Superior temporal gyrus (tissue), 1 donor: ENCODE results near the gene FAM174B.

Source experiments
- DNase-seq: peaks from one replicate; pipeline ENCODE4 v3.0.0-alpha.2; 2016; ENCODE audit errors: extremely low spot score

Gene FAM174B

DNA sequence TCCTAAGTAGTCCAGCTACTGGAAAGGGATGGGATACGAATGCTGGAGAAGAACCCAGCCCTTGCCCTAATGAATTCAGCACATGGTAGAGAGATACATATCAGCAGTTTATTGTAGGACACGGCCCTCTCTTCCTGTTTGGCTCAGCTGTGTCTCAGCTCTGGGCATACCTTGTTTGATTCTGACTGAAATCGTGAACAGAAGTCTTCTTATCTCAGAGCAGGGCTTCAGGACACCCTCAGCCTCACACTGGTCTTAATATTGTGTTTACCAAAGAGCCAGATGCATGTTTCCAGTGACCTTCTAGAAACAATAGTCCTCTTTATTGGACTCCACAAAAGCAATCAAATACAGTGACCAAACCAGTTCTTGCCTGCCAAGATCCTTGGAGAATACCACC, 54.7 kb downstream of the FAM174B start:
- peak; percentile 75 for DNase-seq

DNA sequence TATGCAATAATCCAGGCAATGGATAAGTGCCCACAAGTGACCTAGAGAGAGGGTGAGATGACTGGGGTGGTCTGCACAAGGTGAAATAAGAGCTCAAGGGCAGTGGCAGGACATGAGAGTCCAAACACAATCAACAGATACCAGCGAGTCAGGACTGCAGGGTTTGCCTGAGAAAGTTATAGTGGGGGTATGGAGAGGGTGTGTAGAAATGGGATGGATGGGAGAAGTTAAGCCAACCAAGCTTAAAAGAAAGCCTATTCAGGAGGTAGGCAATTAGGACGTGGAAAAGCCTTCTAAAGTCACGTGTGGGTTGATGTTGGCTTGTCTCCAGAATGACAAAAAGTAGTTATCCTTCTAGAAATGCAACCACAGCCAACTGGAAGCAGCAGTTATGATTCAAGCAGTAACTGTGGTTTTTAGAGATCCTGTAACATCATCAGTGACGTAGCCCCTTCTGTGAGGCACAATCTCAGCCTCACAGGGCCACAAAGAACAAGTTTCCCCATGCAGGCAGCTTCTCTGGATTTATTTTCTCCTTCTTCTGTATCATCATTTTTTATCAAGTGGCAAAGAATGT, 56.1 kb downstream of the FAM174B start:
- DNase-seq: no peak

DNA sequence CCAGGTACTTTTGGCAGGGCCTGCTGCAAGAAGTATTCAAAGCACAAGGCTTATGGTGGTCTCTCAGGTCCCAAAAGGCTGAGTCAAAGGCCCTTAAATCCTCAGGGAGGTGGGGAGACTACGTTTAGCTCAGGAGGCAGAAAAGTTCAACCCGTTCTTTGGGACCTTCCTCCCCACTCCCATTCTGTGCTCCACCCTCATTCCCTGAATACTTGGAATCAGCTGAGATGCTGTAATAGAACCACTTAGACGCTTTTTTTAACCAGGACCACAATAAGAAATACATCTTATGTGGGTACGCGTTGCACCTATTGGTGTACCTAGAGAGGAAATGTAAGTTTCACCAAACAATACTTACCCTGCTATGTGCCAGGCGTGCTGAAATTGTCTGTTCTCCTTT, 58.0 kb downstream of the FAM174B start:
- DNase-seq: no peak

DNA sequence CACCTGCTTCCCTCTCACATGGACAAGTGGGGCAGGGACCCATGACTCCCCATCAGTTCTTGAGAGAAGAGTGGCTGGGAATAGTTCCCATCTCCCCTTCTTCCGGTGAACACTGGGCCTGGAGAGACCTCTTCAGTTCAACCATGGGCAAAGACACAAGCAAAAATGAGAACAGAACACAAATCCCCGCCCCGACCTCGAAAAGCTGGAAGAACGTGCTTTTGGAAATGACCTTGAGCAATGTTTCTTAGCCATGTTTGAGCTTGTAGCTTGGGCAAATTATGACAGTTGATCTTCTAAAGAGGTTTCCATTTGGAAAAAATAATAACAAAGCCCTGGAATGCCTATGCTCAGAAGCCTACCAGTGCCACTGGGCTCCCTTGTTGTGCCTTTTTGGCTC, 59.0 kb downstream of the FAM174B start:
- no peak for DNase-seq

DNA sequence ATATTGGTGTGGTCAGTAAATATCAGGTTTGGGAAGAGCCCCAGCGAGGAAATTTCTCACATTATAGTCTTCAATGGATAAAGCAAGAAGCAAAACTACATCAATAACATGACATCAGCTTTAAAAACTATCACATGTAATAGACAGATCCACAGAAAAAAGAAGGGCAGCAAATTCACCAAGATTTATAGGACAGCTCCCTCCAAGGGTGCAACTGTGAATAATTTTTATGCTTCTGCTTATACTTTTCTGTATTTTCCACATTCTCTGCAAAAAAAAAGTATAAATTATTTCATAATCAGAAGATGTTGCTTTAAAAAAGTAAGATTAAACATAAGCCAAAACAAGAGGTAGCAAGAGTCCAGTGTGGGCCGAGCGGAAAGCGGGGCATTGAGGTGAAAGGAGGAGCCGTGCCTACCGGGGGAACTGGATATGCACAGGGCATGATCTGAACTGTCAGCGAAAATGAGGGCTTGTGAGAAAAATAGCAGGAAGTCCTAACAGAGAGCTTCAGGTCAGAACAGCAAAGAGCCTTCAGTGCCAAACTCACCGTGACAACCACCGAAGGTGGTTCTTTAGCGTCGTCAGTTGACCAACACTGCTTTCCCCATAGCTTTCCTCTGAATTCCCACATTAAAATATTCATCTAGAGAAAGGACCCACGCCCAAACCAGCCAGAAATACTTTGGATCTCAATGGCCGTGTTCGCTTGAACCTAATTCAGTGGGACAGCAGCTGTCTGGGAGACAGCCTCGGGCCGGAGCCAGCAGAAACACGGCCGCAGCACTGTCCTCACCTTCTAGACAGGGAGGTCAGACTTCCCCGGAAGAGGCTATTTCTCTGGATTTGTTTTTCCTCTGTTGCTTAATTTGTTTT, 59.8 kb downstream of the FAM174B start:
- DNase-seq: no peak

DNA sequence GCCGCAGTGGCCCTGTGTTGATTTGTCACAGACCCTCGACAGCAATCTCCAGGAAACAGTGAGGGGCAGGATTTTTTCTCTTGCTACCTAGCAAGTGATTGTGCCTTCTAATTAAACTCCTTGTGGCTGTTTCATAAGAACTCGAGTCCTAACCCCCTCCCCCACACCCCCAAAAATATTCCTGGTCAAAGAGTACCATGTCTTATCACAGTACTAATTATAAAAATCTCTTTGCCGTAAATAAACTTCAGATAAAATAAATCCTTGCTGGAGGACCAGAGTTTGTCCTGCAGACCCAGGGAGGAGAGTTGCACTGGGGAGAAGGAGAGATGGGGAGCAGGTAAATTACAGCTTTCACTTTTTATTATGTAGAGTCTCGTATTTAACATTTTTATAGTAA, 64.3 kb downstream of the FAM174B start:
- no peak for DNase-seq

DNA sequence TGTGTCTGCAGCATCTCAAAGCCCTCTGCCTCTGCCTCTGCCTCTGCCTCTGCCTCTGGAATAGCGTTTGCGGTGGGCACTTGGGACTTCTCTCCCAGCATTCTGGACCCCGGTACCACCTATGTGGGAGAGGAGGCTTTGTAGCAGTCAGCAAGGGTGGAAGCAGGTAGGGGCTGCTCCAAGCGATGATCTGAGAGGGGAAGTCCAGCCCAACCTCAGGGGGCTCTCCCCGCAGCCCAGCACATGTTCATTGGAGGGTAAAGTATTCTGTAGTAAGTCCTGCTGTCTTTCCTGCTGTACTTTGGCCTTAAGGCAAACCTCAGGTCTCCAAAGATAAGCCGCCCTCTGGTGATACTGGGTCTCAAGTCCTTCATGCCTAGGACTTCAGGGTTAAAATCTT, 68.6 kb downstream of the FAM174B start:
- no peak for DNase-seq

DNA sequence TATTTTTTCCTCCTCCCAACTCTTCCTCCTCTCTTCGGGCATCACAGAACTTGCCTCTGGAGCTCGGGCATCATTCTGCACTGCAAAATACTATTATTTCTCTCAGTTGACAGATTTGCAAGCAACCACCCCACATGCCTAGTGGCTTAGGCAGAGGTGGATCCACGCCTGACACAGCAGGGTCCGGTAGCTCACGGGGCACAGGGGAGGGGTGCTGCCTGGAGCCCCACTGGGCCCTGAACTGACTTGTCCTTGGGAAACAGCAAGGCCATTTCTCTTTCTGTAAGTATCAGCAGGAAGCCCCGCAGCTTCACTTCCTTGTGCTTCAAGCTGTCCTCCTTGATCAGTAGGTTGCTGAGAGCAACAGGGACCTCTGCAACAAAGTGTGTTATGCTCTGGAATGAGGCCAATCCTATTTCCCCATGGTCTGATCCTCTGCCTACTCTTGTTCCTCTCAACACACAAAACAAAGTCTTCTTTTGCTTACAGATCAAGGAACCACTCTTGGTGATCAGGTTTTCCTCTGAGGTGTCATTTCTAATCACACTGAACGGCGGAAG, 69.1 kb downstream of the FAM174B start:
- no peak for DNase-seq

DNA sequence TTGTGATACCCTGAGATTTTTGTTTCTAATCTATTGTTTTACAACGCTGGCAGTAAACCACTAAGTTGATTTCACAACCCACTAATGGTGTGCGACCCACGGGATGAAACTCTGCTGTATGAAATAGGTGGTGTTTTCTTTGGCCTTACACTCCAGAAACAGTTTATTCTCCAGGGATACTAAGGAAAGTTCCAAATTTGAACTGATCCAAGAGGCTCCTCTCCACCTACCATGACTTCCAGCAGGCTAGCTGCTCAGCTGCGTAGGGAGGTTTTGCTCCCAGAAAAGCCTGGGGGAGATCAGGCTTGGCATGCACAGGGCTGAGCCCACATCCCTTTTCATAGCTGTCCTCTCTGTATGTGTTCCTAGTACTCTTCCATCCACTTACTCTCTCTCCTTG, 71.5 kb downstream of the FAM174B start:
- no peak for DNase-seq

DNA sequence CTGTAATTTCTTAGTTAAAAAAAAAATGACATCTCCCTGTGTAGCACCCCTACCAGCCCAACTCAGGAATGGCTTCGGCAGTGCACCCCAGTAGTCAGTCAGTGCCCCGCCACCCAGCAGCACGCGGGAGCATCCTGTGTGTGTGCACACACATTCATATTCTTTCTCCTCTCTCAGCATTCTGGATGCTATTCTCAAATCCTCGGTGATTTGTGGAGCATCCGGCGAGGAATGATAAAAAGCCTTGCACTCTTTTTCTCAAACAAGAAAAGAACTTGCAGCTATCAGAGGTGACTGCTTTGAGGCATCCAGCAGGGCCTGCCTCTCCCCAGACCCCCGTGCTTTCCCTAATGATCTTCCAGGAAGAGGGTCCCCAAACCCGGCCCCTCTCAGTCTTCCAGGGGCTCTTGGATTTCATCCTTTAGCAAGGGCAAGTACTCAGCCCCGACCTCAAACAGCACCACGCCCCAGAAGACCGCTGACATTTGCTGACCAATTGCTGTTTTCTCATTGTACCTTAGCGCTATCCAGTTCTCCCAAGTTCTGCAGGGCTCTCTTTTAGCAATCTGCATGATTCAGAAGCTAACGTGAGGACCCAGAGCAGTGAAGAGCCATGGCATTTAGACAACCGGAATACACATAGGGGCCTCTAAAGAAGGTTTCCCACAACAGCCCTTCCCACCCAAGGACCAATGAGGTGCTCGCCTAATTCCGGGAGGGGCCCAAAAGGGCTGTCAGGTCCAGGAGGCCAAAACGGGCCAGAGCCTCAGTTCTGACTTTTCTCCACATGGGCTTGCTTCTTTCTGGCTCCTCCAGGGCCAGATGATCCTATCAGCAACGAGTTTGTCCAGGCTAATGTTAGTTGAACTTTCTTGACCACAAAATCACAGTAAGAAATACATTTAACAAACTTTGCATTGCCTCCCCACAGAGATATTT, 72.2 kb downstream of the FAM174B start:
- no peak for DNase-seq

DNA sequence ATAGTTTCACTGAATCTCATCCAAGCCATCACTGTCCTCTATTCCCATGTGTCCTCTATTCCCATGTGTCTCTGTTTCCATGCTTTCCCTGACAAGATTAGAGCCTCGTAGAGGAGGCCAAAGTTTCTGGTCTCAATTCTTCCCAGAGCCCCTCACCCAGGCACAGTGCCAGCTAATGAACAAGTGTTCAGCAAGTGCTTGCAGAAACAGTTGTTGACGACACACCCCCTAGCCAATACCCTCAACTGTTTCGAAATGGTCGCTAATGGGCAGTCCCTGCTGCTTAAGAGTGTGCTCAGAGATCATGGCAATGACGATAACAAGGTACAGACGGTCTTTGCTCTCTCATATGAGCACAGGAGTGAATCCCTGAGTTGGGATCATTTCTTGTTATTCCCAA, 73.4 kb downstream of the FAM174B start:
- DNase-seq: no peak

DNA sequence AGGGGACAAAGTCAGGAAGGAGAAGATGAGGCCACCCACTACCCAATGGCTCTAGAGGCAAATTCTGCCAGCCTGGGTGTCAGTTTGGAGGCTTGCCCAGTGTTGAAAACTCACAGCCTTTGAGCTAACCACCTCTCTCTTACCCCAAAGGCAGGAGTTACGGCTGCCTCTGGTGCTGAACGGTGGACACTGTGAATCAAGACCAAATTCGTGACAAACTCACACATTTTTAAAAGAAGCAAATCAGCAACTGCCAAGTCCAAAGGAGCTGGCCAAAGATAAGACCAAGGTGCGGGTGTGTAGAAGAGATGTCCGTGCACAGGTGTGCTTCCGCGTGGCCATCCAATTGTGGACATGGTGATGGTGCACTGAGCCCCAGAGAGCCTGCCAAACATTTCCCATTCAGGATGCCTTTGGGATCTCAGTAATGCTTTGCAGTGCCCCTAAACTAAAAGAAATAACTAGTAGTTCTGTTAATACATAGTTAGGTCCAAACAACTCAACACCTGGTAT, 74.6 kb downstream of the FAM174B start:
- DNase-seq: no peak

DNA sequence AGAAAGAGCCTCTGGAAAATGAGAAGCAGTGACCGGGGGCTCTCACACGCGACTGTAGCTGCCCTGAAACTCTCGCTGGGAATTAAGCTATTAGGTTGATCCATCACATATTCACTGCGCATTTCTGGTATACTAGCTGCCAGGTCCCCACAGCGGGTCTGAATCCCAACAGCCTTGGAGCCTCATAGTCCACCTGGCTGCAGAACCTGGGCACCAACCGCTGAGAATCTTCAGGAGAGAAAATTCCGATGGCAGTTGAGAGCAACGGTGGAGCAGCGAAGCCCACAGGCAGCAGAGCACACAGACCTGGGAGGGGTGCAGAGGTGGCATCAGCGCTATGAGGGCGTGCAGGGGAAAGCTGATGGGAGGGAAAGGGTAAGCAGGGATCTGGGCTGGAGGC, 75.1 kb downstream of the FAM174B start:
- no peak for DNase-seq

DNA sequence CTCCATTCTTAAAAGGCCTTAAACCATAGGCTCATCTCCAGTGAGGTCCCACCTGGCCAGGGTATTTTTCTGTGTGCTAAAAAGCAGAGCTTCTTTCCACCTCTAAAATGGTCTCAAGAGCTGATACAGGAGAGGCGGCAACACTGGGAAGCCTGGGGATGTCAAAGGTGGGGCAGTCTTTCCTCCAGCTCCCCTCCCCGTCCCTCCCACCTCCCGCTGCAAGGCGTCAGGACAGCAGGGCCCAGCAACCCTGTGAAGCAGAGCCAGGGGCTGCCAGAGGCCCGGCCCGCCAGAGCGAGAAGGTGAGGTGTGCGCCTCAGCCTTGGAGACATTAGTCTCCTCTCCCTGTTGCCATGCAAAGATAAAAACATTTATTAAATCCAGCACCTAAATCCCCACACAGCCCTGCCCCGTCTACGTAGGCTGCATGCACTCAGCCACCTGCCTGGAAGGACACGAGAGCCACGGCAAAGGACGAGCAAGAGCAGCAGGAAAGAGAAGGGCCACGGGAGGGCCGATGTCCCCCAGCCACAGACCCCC, 75.6 kb downstream of the FAM174B start:
- DNase-seq: no peak

DNA sequence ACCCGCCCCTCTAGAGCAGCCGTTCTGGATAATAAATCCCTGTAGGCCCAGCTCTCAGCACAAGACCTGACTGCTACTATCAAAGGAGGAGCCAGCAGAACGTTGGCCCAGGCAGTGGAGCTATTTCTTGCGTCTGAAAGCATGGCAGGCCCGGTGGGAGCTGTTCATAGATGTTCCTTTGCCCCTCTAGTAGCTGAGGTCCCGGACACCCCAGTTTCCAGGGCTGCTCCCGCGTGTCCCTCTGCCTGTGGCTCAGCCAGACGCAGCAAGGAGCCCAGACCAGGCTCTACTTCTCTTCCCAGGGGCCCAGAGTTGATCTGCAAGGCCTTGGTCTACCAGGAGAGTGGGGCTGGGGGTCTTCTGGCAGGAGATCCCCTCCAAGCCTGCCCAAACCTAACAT, 76.1 kb downstream of the FAM174B start:
- no peak for DNase-seq

DNA sequence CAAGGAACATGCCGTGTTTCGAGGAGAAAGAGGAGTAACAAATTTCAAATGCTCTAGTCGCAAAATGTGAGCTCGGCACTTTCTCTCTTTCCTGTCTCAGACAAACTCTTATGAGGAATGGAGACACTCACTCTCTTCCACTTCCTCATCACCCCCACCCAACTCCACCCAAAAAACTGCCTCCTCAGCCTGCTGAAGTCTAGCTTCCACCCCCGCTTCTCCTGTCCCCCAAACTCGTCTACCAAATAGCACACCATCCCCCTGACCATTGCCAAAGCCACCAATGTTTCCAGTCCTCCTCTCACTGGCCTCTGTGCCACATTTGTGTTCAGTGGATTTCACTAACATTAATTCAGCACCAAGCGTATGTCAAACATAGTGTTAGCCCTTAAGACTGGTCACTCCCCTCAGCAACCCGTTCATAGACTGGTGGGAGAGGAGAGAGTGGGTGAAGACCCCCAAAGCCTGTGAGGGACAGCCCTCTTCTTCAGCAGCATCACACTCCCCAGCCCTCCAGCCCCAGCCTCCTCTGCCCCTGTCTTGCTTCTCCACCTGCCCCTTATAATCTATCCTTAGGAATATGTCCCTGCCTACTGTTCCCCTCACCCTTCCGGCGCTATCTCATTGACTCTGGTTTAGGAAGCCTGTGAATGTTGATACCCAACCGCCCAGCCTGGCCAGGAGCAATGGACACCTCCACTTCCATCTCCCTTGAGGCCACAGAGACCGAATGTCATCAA, 77.3 kb downstream of the FAM174B start:
- DNase-seq: no peak

DNA sequence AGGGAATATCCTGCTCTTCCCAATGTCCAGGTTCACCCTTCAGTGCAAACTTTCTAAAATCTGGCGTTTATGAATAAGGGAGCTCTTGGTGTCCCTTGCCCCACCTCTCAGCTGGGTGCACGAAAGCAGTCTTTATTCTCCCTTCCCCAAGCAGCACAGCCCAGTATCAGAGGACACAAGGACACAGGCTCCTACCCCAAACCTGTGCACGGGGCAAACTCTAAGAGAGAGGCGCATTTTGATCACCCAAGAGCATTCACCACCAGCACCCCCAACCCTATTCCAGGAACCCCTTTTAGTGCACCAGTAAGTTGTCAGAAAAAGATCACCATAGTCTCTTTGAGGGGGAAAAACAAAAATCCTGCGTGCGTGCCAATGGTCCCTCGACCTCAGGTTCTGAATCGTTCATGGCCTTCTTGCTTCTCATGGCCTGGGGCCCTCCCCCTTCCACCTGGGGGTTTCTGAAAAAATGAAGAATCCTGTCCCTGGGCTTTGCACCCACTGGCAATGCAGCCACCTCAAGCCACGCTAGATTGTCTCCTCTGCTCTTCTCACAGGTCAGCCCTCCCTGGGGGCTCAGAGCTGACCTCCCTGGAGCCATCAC, 78.9 kb downstream of the FAM174B start:
- DNase-seq: no peak

DNA sequence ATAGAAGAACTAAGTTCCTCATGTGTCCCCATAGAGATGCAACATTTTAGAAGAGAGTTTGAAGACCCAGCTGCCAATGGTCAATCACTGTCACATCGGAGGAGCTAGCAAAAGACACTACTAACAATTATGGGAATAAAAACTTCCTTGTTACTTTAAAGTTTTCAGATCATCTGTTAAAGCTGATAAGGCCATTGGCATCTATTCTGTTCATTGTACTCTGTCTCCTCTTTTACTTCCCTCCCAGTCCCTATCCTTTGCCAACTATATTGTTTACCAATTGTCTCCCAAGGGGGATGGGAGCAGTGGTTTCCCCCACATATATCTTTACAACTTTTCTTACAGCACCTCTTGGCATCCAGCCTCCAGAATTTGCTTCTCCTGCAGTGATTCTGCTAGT, 81.0 kb downstream of the FAM174B start:
- DNase-seq: no peak

DNA sequence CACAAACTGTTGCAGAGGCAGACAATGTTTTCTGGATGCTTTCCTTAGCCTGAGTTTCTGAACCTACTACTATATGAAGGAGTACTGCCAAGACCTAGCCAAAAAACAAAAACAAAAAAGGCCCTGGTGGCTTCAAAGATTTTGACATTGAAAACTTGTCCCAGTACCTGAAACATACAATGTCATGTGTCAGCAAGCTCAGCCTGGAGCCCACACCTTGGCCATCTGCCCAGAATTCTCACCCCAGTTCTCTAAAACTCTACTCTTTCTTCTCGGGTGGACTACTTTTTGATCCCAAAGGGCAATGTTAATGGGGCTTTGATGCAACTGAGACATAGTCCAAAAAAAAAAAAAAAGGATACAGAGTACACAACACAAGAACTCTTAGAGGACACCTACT, 81.4 kb downstream of the FAM174B start:
- DNase-seq: no peak

DNA sequence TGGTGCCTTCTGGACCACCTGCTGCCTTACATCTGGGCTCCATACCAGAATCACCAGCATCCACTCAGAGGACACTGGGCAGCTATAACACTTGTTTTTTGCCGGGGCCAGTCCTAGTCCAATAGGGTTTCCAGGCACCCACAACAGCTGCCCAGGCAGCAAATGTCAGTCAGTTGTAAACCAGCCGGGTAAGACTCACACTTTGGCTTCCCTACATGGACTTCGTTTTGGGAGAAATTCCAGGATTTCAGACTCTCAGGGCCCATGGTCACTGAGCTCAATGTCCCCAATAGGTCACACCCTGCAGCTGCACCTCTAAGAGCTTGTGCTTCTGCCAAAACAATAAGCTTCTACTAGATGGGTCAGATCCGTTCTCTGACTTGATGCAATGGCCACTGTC, 83.8 kb downstream of the FAM174B start:
- DNase-seq: no peak

DNA sequence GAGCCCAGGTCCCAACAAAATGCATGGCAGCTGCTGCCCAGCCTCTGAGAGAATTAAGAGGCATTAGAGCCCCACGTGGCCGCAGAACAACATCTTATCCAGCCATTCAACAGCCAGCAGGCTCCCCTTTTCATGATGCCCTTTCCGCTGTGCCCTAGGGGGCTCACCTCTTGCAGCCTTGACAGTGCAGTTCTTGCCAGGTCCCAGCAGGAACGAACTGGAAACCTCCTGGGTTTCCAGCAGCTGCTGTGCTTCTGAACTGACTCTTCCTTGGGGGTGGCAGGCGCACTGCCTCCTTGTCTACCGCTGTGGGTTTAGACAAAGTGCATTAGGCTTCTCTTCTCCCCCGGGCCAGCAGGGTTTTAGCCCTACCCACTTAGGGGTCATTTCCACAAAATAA, 85.2 kb downstream of the FAM174B start:
- DNase-seq: no peak
